GM13977 (cell line): ENCODE results near the gene ARL6IP5.

ENCODE experiments used
- DNase-seq: peaks from one replicate; pipeline ENCODE4 v3.0.0; 2012; ENCODE audit warnings: low spot score
- CTCF ChIP-seq: IDR thresholded peaks from 2 replicates; pipeline ENCODE4 v1.5.1; 2012; ENCODE audit warnings: mild to moderate bottlenecking, control low read depth; ENCODE audit not compliant: insufficient read depth; ENCODE audit errors: extremely low read depth, missing control alignments
- in situ Hi-C: fragments of 300-500 bp; cut with MboI; formaldehyde crosslinking; loops from one replicate; pipeline ENCODE4 v1.12.0; 2022; ENCODE audit warnings: low sequenced_read_pairs, low pct_unique_long_range_greater_than_20kb, mixed read lengths, inconsistent platforms; ENCODE audit not compliant: unreplicated experiment

ARL6IP5 gene

DNA sequence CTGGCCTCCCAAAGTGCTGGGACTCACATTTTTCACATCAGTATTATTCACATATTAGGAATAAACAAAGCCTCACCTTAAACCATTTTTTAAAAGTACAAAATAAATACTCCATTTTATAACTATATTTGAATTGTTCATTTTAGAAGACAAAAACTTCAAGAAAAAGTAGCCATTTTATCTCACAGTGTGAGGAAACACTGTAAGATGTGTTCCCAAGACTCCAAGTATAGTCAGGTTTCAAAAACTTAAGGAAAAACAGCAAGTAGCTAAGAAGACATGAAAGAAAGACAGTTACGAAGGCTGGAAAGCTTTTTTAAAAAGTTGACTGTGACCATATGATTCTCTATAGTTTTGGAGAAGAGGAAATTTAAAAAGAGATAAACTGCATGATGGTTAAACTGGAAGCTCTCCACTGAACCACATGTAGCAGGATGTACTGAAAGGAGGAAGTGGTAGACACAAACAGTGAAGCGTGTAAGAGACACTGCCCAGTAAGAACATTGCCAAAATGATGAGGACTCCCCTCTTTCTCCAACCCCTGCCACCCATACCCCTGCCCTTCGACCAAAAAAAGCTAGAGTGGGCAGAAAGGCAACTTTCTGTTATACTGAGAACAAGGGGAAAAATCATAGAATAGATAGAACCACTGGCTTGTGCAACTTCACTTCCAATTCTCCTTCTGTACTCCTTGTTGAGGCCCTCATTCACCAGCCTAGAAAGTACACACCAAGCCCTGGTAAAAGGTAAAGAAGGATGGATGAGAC is 26.4 kb upstream of the ARL6IP5 start:
- no peak for DNase-seq
- in situ Hi-C loops, result no loop called here
- TF ChIP-seq CTCF, result no peak

DNA sequence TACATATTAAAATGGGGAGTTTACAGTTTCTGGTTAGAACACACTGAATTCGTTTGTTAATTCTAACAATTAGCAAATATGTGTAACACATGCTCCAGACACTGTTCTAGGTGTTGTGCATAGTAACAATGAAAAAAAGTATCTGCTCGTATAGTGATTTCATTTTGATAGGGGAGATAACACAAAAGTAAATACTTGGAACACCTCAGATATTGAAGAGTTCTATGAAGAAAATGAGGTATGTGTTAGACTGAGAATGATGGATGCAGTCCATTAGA is 25.9 kb upstream of the ARL6IP5 start:
- in situ Hi-C loops, result no loop called here

DNA sequence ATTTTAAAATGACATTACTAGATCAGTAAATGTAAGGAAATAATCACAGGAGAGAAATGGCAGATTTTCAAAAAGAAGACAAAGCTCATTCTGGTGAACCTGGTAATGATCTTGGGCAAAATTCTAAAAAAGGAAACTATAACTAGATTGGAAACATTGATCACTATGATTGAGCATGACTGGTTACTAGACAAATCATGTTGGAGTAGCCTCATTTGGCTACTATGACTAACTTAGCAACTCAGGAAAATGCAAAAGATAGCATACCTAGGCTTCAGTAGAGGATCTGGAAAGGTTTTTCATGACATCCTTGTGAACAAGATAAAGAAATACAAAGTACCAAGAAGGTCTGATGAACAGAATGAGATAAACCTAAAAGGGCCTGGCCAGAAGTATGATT is 25.0 kb upstream of the ARL6IP5 start:
- TF ChIP-seq CTCF, result no peak

More for the DNA sequence above, 25.9 kb upstream of the ARL6IP5 start:
- TF ChIP-seq CTCF, result no peak
- DNase-seq, result no peak

DNA sequence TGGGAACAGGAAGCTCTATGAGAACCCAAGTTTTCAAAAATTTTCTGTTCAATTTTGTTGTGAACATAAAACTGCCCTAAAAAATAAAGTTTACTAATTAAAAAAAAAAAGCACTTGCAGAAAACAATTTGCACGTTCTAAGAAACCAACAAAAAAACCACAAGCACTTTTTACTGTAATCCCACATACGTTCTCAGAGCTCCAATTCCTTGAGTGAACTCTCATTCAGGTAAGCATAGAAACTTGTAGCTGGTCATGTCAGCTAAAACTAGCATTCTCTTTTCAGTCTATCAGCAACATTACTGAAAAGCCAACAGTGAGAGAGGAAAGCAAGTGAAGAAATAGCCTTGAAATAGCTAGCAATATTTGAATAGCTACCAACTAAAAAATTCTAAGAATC is 21.1 kb upstream of the ARL6IP5 start:
- in situ Hi-C loops, result no loop called here
- DNase-seq, result no peak
- no peak for TF ChIP-seq CTCF

More for the DNA sequence above, 25.0 kb upstream of the ARL6IP5 start:
- in situ Hi-C loops, result no loop called here
- no peak for DNase-seq

DNA sequence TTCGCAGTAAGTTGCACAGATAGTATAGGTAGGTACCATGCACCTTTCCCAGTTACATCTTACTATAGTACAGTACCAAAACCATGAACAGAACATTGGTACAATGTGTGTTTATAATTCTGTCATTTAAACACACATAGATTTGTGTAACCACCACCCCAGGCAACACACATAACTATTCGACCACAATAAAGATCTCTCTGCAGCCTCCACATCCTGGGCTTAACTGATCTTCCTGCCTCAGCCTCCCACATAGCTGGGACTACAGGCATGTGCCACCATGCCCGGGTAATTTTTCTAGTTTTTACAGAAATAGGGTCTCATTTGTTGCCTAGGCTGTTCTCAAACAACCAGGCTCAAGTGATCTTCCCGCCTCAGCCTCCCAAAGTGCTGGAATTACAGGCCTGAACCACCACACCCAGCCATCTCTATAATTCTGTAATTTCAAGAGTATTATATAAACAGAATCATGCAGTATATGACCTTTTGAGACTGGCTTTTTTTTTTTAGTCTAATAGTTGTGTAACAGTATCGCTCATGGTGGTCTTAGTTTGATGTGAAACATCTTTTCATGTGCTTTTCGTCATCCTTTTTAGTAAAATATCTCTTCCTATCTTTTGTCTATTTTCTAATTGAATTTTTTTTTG is 19.3 kb upstream of the ARL6IP5 start:
- in situ Hi-C loops, result no loop called here
- DNase-seq, result no peak
- no peak for TF ChIP-seq CTCF

DNA sequence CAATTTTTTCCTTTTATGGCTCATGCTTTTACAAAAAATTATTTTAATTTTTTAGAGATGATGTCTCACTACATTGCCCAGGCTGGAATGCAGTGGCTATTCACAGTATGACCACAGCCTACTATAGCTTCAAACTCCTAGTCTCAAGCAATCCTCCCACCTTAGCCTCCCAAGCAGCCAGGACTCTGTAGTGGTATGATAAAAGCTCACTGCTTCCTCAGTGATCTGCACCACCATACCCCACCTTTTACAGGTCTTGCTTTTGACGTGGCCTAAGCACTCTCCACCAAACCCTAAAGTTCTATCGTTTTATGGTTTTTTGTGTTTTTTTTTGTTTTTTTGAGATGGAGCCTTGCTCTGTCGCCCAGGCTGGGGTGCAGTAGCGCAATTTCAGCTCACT is 18.6 kb upstream of the ARL6IP5 start:
- DNase-seq, result no peak
- in situ Hi-C loops, result no loop called here
- no peak for TF ChIP-seq CTCF
